Stimulated activated CD8-positive, alpha-beta memory T cell treated with anti-CD3 and anti-CD28 coated beads, Interleukin-4, amount 100 ng/mL, for 24 hours (primary cell): ENCODE measurements around the gene RASAL2.
"Not testable (repeated sequence)": the region's sequence is repeated elsewhere in the genome, so short reads cannot be mapped to it uniquely, and the experiment has no call there.

ENCODE experiments used
- DNase-seq: peaks from one replicate; pipeline ENCODE4 v3.0.0-alpha.2; 2020; ENCODE audit warnings: low read depth

Gene RASAL2

GRCh38 chr1:178119628-178120027 is 25.7 kb downstream of the RASAL2 start:
- DNase-seq = no peak

- no peak for DNase-seq
These were observed 26.2 kb downstream of the RASAL2 start for GRCh38 chr1:178120088-178120487.

- not testable (repeated sequence) for DNase-seq
These were observed 26.7 kb downstream of the RASAL2 start for GRCh38 chr1:178120520-178121052.

GRCh38 chr1:178121883-178122282 is 28.0 kb downstream of the RASAL2 start:
- no peak for DNase-seq

- no peak for DNase-seq
These were observed 28.4 kb downstream of the RASAL2 start for GRCh38 chr1:178122283-178122682.

GRCh38 chr1:178124115-178124514 is 30.2 kb downstream of the RASAL2 start:
- DNase-seq = no peak

GRCh38 chr1:178126261-178126660 is 32.4 kb downstream of the RASAL2 start:
- no peak for DNase-seq

GRCh38 chr1:178126741-178127185 is 32.9 kb downstream of the RASAL2 start:
- no peak for DNase-seq

- DNase-seq = no peak
These were observed 33.7 kb downstream of the RASAL2 start for GRCh38 chr1:178127482-178128191.

GRCh38 chr1:178133239-178133989 is 39.5 kb downstream of the RASAL2 start:
- no peak for DNase-seq

GRCh38 chr1:178134061-178134460 is 40.2 kb downstream of the RASAL2 start:
- DNase-seq = no peak

- no peak for DNase-seq
These were observed 43.3 kb downstream of the RASAL2 start for GRCh38 chr1:178137238-178137637.

GRCh38 chr1:178142806-178143205 is 48.9 kb downstream of the RASAL2 start:
- no peak for DNase-seq

- no peak for DNase-seq
These were observed 50.1 kb downstream of the RASAL2 start for GRCh38 chr1:178143730-178144690.

GRCh38 chr1:178145605-178146004 is 51.7 kb downstream of the RASAL2 start:
- DNase-seq = no peak

GRCh38 chr1:178146436-178146835 is 52.5 kb downstream of the RASAL2 start:
- no peak for DNase-seq

GRCh38 chr1:178150610-178151009 is 56.7 kb downstream of the RASAL2 start:
- no peak for DNase-seq

- no peak for DNase-seq
These were observed 57.9 kb downstream of the RASAL2 start for GRCh38 chr1:178151831-178152230.

- DNase-seq = no peak
These were observed 61.8 kb downstream of the RASAL2 start for GRCh38 chr1:178155481-178156255.

- no peak for DNase-seq
These were observed 67.0 kb downstream of the RASAL2 start for GRCh38 chr1:178160736-178161475.

- DNase-seq = no peak
These were observed 67.6 kb downstream of the RASAL2 start for GRCh38 chr1:178161516-178161915.
